ENCODE measurements around the gene C19orf38.

DNA sequence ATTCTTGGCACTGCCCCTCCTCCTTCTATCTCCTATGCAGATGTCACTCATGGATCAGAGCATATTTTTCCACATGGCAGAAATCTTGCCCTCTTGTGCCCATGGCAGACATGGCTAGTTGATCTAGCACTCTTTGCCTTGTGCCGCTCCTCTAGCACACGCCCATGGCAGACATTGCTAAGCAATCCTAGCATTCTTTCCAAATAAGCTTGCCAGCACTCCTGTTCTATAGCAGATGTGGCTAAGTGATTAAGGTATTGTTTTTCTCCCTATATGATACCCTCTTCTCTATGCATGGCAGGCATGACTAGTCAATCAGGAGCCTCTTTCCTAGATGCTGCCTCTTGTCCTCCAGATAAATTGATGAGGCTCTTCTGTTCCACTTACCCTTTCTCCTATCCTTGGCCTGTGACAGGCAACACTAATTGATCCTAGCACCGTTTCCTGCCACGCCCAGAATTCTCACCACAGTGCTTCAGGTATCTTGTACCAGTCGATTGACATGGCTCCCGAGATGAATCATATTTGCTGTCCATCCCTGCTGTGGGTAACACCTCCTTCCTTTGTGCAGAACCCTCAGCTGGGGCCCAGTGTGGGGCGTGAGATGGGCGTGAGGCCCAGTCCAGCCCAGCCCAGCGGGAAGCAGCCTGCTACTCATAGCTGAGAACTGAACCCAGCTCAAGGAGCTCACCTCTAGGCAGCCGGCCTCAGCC is 39.1 kb upstream of the C19orf38 start:
- no peak for TF ChIP-seq POLR2AphosphoS5 (IDR thresholded peaks at IDR 0.05; ENCODE audit: low read depth, low read length)
- no peak for TF ChIP-seq POLR2A (IDR thresholded peaks at IDR 0.05; ENCODE audit: low read depth, low read length)
- TF ChIP-seq TAF1 (IDR thresholded peaks at IDR 0.05; ENCODE audit: borderline replicate concordance, low read depth, low read length) = no peak
